Measurements from ENCODE around the gene DNAJC5.
A peak's percentile ranks its signal among the peaks of the same experiment; 100 is the strongest.
"Not testable (repeated sequence)": the region's sequence is repeated elsewhere in the genome, so short reads cannot be mapped to it uniquely, and the experiment has no call there.

Gene DNAJC5

DNA sequence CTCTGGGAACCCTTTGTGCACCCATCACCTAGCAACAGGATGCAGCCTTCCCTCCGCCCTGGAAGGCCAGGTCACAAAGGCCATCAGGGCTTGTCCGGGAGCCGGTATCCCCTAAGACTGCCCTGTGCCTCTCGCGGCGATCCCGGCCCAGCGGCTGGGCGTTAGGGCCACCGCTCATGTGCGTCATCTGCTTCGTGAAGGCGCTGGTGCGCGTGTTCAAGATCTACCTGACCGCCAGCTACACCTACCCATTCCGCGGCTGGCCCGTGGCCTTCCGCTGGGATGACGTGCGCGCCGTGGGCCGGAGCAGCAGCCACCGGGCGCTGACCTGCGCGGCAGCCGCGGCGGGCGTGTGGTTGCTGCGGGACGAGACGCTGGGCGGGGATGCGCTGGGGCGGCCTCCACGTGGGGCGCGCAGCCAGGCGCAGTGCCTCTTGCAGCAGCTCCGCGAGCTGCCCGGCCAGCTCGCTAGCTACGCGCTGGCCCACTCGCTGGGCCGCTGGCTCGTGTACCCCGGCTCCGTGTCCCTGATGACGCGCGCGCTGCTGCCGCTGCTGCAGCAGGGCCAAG, 33.5 kb upstream of the DNAJC5 start, which contains the start of gene ABHD16B:
ABHD16B (plus strand) TSS at position 134 of the 570 bp plus-strand sequence; CDS start at position 177, 43 bp downstream.
- DNase-seq (ENCODE audit: low read depth in 2 of 2), result no peak

GRCh38 chr20:63861981-63862901, 32.7 kb upstream of the DNAJC5 start:
- no peak for DNase-seq (ENCODE audit: low read depth in 2 of 2)

DNA sequence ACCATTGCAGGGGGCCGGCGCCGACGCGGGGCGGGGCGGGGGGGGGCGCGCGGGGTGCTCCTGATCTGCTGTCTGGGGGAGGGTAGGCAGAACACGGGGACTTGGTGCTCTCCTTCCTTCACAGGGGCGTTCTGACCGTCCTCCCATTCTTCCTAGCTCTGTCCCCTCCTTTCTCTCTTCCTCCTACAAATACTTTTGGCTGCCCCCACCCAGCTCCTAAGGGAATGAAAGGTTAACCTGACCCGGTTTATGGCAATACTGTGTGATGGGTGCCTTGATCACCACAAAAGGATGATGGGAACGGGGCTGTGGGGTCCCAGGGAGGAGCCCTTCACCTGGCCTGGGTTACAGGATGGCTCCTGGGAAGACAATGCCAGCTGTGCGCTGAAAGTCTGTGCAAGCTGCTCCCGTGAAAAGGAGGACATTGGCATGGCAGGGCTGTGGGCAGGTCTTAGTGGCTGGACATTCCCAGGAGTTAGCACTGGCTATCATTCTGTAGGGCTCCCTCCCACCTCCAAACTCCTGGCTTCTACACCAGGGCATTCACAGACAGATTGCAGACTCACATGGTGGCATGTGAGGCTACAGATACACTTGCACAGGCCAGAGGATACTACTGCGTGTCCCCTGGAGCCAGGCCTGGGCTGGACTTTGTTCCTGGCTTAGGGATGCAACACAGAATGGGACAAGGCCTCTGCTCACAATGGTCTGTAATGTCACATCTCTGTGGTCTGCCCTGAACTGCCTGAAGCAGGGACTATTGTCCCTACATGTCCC, 31.7 kb upstream of the DNAJC5 start:
- no peak for DNase-seq (ENCODE audit: low read depth in 2 of 2)

- peak; percentile 28 to 31 for DNase-seq (ENCODE audit: low read depth in 2 of 2)
Observed at GRCh38 chr20:63863798-63864544, 31.0 kb upstream of the DNAJC5 start.

DNA sequence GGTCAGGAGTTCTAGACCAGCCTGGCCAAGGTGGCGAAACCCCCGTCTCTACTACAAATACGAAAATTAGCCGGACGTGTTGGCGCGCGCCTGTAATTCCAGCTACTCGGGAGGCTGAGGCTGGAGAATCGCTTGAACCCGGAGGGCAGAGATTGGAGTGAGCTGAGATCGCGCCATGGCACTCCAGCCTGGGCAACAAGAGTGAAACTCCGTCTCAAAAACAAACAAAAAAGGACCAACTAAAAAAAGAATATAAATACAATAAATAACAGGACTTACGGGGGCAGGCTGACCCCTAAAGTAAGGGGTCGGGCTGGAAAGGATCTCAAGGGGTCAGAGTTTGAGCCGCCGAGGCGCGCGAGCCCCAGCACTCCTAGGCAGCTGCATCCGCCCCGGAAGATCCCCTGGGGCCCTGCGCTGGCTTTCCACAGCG, 30.4 kb upstream of the DNAJC5 start:
- DNase-seq (ENCODE audit: low read depth in 2 of 2), result no peak

DNA sequence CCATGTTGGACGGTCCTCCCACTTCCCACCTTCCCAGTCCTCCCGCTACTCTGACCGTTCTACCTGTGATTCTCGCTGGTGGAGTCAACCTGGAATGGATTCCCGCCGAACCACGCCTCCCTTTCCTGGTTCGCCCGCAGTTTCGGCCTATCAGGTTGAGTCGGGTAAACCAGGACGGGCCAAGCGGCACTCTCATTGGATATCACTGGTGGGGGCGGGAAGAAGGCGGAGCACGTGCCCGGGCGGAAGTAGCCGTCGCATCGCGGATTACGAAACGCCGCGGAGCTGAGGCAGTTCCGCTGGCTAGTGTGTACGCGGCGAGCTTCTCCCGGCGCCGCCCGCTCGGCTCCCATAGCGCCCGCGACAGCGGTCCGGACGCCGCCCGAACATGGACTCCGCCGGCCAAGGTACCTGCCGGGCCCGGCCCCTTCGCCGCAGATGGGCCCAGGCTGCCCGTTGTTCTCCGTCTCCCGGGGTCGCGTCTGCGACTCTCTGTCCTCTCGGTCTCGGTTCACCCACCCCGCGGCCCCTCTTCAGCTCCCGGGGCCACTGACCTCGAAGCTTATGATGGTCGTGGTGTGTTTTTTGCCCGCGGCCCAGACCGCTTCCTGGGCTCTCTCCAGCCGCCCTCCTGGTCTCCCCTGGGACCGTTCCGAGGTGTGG, 29.8 kb upstream of the DNAJC5 start, which contains the start of gene TPD52L2:
TPD52L2 (plus strand) TSS at position 293 of the 663 bp plus-strand sequence; CDS start at position 389, 96 bp downstream.
- peak; percentile 93 to 94 for DNase-seq (ENCODE audit: low read depth in 2 of 2)

DNA sequence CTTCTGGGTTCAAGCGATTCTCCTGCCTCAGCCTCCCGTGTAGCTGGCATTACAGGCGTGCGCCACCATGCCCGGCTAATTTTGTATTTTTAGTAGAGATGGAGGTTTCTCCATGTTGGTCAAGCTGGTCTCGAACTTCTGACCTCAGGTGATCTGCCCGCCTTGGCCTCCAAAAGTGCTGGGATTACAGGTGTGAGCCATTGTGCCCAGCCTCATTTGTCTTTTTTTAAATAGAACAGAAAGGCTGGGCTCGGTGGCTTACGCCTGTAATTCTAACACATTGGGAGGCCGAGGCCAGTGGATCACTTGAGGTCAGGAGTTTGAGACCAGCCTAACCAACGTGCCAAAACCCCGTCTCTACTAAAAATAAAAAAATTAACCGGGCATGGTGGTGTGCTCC, 27.9 kb upstream of the DNAJC5 start:
- not testable (repeated sequence) for DNase-seq (ENCODE audit: low read depth in 2 of 2)

DNA sequence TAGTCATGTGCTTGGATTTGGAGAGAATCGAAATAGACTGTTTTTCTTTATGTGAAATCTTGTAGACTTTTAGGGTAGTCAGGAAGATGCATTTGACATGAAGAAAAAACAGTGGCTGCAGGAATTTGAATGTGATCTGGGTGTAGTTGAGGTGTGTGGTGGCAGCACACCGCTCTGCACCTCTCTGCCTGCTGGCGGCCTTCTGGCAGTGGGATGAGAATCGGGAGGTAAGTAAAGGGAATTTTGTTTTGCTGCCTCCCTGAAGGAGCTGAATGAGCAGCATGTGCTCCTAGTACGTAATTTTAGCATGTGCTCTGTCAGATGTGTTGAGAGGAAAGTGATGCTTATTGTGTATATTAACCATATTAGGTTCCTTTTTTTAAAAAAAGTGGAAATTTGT, 26.7 kb upstream of the DNAJC5 start:
- no peak for DNase-seq (ENCODE audit: low read depth in 2 of 2)

DNA sequence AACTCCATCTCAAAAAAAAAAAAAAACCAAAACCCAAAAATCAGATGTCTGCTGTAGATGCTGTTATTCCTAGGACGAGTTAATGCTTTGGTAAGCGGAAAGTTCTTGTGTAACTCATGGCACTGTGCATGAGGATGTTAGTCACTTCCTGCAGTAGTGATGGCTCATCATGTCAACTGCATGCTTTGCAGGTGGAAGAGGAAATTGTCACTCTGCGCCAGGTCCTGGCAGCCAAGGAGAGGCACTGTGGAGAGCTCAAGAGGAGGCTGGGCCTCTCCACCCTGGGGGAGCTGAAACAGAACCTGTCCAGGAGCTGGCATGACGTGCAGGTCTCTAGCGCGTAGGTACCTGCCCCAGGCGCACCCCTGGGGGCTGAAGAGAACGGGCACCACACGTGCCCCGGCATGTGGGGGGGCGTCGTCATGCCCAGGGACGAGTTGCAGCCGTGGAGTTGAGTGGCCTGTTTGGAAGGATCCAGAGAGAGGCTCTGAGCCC, 21.4 kb upstream of the DNAJC5 start:
- DNase-seq (ENCODE audit: low read depth in 2 of 2), result no peak

DNA sequence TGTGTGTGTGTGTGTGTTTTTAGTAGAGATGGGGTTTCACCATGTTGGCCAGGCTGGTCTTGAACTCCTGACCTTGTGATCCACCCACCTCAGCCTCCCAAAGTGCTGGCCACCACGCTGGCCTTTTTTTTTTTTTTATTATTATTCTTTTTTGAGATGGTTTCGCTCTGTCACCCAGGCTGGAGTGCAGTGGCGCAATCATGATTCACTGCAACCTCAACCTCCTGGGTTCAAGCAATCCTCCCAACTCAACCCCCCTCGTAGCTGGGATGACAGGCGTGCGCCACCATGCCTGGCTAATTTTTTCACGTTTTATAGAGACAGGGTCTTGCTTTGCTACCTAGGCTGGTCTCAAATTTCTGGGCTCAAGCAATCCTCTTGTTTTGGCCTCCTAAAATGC, 20.7 kb upstream of the DNAJC5 start:
- not testable (repeated sequence) for DNase-seq (ENCODE audit: low read depth in 2 of 2)

GRCh38 chr20:63876489-63877036, 18.4 kb upstream of the DNAJC5 start:
- no peak for DNase-seq (ENCODE audit: low read depth in 2 of 2)

DNA sequence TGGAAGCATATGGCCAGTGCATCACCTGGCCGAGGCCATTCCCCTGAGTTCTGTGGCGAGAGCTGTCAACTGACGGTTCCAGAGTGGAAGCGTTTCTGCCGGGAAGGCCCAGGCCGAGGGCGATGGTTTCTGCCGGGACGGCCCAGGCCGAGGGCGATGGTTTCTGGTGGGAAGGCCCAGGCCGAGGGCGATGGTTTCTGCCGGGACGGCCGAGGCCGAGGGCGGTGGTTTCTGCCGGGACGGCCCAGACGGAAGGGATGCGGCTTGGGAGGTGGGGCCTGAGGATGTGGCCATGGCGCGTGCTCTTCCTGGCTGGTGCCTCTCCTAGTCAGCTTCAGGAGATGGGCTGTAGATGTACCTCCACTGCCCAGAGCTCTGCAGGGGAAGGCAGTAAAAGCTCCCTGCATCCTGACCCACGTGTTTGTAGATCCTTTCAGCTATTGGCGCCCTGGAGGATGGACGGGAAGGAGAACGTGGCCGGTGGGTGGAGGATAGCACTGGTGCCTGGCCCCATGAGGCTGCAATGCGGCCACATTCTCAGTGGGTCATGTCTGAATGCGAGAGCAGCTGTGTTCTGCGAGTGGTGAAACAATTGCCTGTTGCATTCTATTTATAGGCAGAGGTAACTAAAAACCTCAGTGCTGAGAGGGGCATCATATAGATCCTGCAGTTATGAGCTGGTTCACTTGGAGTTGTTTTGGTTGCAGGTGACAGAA, 17.0 kb upstream of the DNAJC5 start:
- DNase-seq (ENCODE audit: low read depth in 2 of 2), result no peak

- DNase-seq (ENCODE audit: low read depth in 2 of 2), result no peak
Observed at GRCh38 chr20:63878899-63879663, 15.8 kb upstream of the DNAJC5 start.

- DNase-seq (ENCODE audit: low read depth in 2 of 2), result not testable (repeated sequence)
Observed at GRCh38 chr20:63880901-63881300, 14.0 kb upstream of the DNAJC5 start.

- DNase-seq (ENCODE audit: low read depth in 2 of 2), result no peak
Observed at GRCh38 chr20:63881451-63882226, 13.3 kb upstream of the DNAJC5 start.

GRCh38 chr20:63882257-63883200, 12.4 kb upstream of the DNAJC5 start:
- no peak for DNase-seq (ENCODE audit: low read depth in 2 of 2)

DNA sequence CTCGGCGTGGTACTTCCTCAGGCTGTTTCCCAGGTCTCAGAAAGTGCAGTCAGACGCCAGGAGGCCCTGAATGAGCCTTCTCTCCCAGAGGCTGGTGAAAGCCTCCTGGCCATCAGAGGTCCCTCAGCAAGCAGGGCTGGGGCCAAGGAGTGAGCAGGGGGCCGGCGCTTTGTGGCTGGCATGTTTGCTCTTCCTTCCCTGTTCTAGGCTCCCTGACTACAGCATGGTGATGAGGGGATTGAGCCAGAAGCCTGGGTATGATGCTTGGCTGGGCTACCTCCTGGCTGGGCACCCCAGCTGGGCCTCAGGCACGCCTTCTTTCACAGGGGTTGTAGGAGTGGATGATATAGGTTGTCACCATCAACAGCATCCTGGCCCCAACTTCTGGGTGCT, 11.7 kb upstream of the DNAJC5 start:
- DNase-seq (ENCODE audit: low read depth in 2 of 2), result no peak

All from fibroblast of skin of left quadriceps (primary cell).